GM12864 (cell line): Measurements from ENCODE around the gene PCDH9.

Source experiments
- DNase-seq: peaks from one replicate; pipeline ENCODE4 v3.0.0-alpha.2; 2011; ENCODE audit warnings: low read depth
- H3K4me3 ChIP-seq: 2 replicates; pipeline ENCODE4 v1.5.1; 2011; ENCODE audit warnings: mild to moderate bottlenecking, low read depth, low read length, control low read depth
- TF ChIP-seq, protein P1 (sequence below): IDR thresholded peaks from 2 replicates; pipeline ENCODE4 v1.5.1; 2011; ENCODE audit warnings: low read depth, mild to moderate bottlenecking, moderate library complexity, low read length, control low read depth, inconsistent platforms; ENCODE audit errors: missing control alignments

PCDH9 gene

DNA sequence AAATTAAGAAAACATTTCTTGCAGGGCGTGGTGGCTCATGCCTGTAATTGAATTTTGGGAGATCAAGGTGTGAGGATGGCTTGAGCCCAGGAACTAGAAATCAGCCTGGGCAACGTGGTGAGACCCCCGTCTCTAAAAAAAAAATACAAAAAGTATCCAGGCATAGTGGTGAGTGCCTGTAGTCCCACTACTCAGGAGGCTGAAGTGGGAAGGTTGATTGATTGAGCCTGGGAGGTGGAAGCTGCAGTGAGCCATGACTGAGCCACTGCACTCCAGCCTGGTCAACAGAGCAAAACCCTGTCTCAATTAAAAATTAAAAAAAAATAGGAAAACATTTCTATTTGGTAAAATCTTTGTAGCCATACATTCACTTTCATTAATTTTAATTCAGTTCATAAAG is 526.5 kb downstream of the PCDH9 start:
- no peak for DNase-seq
- no peak overlapping the region for H3K4me3 ChIP-seq
- TF ChIP-seq, protein P1, sequence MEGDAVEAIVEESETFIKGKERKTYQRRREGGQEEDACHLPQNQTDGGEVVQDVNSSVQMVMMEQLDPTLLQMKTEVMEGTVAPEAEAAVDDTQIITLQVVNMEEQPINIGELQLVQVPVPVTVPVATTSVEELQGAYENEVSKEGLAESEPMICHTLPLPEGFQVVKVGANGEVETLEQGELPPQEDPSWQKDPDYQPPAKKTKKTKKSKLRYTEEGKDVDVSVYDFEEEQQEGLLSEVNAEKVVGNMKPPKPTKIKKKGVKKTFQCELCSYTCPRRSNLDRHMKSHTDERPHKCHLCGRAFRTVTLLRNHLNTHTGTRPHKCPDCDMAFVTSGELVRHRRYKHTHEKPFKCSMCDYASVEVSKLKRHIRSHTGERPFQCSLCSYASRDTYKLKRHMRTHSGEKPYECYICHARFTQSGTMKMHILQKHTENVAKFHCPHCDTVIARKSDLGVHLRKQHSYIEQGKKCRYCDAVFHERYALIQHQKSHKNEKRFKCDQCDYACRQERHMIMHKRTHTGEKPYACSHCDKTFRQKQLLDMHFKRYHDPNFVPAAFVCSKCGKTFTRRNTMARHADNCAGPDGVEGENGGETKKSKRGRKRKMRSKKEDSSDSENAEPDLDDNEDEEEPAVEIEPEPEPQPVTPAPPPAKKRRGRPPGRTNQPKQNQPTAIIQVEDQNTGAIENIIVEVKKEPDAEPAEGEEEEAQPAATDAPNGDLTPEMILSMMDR: no peak

GRCh38 chr13:66700117-66700601 is 530.0 kb downstream of the PCDH9 start:
- no peak for DNase-seq
- no peak overlapping the region for H3K4me3 ChIP-seq
- TF ChIP-seq, protein P1: no peak

- no peak overlapping the region for H3K4me3 ChIP-seq
- TF ChIP-seq, protein P1: no peak
- no peak for DNase-seq
These were observed 536.5 kb downstream of the PCDH9 start for GRCh38 chr13:66693656-66694055.

DNA sequence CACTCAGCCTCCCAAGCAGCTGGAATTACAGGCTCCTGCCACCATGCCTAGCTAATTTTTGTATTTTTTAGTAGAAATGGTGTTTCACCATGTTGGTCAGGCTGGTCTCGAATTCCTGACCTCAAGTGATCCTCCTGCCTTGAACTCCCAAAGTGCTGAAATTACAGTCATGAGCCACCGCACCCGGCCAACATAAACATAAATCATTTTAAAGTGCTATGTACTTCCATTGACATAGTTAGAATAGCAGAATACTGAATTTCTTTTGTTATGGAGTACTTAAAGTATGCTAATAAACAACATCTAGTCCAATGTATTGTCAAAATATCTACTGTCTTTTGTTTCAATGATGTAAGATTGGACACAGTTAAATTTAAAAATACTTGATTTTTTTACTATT is 539.0 kb downstream of the PCDH9 start:
- TF ChIP-seq, protein P1: no peak
- no peak overlapping the region for H3K4me3 ChIP-seq
- DNase-seq: no peak

DNA sequence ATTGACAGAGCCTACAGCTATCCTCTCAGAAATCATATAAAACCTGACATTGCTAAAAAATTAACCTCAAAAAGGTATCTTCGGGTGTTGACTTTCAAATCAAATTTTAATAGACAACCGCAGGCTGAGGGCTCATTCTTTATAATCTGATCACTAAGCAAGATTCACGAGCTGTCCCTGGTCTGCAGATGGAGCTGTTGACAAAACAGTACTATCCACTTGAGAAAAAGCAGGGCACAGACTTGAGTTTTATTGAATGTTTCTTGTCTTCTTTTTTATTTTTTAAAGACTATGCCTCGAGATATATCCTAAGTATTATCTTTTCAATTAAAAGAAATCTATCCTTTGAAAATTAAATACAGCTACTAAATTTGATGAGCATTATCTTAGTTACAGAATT is 540.5 kb downstream of the PCDH9 start:
- TF ChIP-seq, protein P1: no peak
- DNase-seq: no peak
- H3K4me3 ChIP-seq: no peak overlapping the region

GRCh38 chr13:66689037-66689619 is 541.0 kb downstream of the PCDH9 start:
- H3K4me3 ChIP-seq: no peak overlapping the region
- TF ChIP-seq, protein P1: no peak
- no peak for DNase-seq

- H3K4me3 ChIP-seq: no peak overlapping the region
- TF ChIP-seq, protein P1: no peak
- DNase-seq: no peak
These were observed 548.7 kb downstream of the PCDH9 start for GRCh38 chr13:66681403-66681802.
